HepG2 (cell line): ENCODE results near the gene CCDC57. TPM values are rescaled to one million over a fixed set of nuclear protein-coding genes. Genes with fewer than 3 reads are reported as not detected.

Experiments used
- DBP ChIP-seq: sonication (generic); formaldehyde crosslinking; IDR thresholded peaks from 2 replicates; pipeline ENCODE4 v1.4.0; 2020; ENCODE audit warnings: missing genetic modification reagents; ENCODE audit errors: not compliant biosample characterization
- ELK4 ChIP-seq: sonication (generic); formaldehyde crosslinking; IDR thresholded peaks from 2 replicates; pipeline ENCODE4 v1.9.0; 2021; ENCODE audit warnings: missing genetic modification reagents, borderline replicate concordance
- FOSL1 ChIP-seq: sonication (generic); formaldehyde crosslinking; IDR thresholded peaks from 2 replicates; pipeline ENCODE4 v1.9.0; 2021; ENCODE audit warnings: missing genetic modification reagents, borderline replicate concordance
- HOXA7 ChIP-seq: sonication (generic); formaldehyde crosslinking; IDR thresholded peaks from 2 replicates; pipeline ENCODE4 v1.8.1; 2022; ENCODE audit warnings: mild to moderate bottlenecking, missing genetic modification reagents, moderate library complexity
- KDM5A ChIP-seq: fragments of 200-600 bp; sonication (generic); IDR thresholded peaks from 2 replicates; pipeline ENCODE4 v1.7.0; 2018; ENCODE audit warnings: antibody characterized with exemption, mild to moderate bottlenecking, low read length, borderline replicate concordance
- LBX2 ChIP-seq: sonication (generic); formaldehyde crosslinking; IDR thresholded peaks from 2 replicates; pipeline ENCODE4 v1.5.0; 2020; ENCODE audit warnings: missing genetic modification reagents, mild to moderate bottlenecking, borderline replicate concordance
- MXD3 ChIP-seq: IDR thresholded peaks from 2 replicates; pipeline ENCODE4 v1.6.1; 2016; ENCODE audit warnings: mild to moderate bottlenecking, missing biosample characterization, missing genetic modification reagents
- NR2F6 ChIP-seq, 2 experiments: IDR thresholded peaks; 2 replicates each; pipeline ENCODE4 v1.6.1; 2016; ENCODE audit warnings: antibody characterized with exemption in 1 of 2, mild to moderate bottlenecking in 1 of 2
- RFXAP ChIP-seq: sonication (generic); formaldehyde crosslinking; IDR thresholded peaks from 2 replicates; pipeline ENCODE4 v1.4.0; 2020; ENCODE audit warnings: missing genetic modification reagents, borderline replicate concordance
- STAT6 ChIP-seq: sonication (generic); formaldehyde crosslinking; IDR thresholded peaks from 2 replicates; pipeline ENCODE4 v1.4.0; 2020; ENCODE audit warnings: missing genetic modification reagents, mild to moderate bottlenecking, borderline replicate concordance
- TCF12 ChIP-seq, 2 experiments: fragments of 450-650 bp in 1 of 2; sonication (generic) in 1 of 2; formaldehyde crosslinking in 1 of 2; IDR thresholded peaks; 2 replicates each; pipeline versions ENCODE4 v1.6.1 to v1.8.0; 2017 to 2022; ENCODE audit warnings: antibody characterized with exemption in 1 of 2, mild to moderate bottlenecking in 1 of 2, missing genetic modification reagents in 1 of 2, moderate library complexity in 1 of 2
- ZNF552 ChIP-seq: sonication (generic); formaldehyde crosslinking; IDR thresholded peaks from 2 replicates; pipeline ENCODE4 v1.9.0; 2022; ENCODE audit warnings: missing genetic modification reagents, mild to moderate bottlenecking, borderline replicate concordance
- ZNF556 ChIP-seq: sonication (generic); formaldehyde crosslinking; IDR thresholded peaks from 2 replicates; pipeline ENCODE4 v1.4.0; 2020; ENCODE audit warnings: mild to moderate bottlenecking, missing genetic modification reagents, borderline replicate concordance
- ZNF574 ChIP-seq: sonication (generic); formaldehyde crosslinking; IDR thresholded peaks from 2 replicates; pipeline ENCODE4 v1.4.0; 2020; ENCODE audit warnings: missing genetic modification reagents
- ZNF616 ChIP-seq: sonication (generic); formaldehyde crosslinking; IDR thresholded peaks from 2 replicates; pipeline ENCODE4 v1.5.0; 2020; ENCODE audit warnings: low read depth, mild to moderate bottlenecking, missing genetic modification reagents
- ZNF792 ChIP-seq: IDR thresholded peaks from 2 replicates; pipeline ENCODE4 v1.6.1; 2016
- ZNF83 ChIP-seq: sonication (generic); formaldehyde crosslinking; IDR thresholded peaks from 2 replicates; pipeline ENCODE4 v1.4.0; 2020; ENCODE audit warnings: missing genetic modification reagents, mild to moderate bottlenecking, borderline replicate concordance
- ZSCAN12 ChIP-seq: sonication (generic); formaldehyde crosslinking; IDR thresholded peaks from 2 replicates; pipeline ENCODE4 v1.9.0; 2021; ENCODE audit warnings: mild to moderate bottlenecking, missing genetic modification reagents
- polyA plus RNA-seq, 8 experiments: library from polyadenylated mRNA; depleted of rRNA in 3 of 8; stranded (reverse) in 7 of 8; unstranded in 1 of 8; fragments of >200 nt; fragmentation: Illumina TruSeq in 4 of 8; extraction: Trizol in 4 of 8; gene quantifications; 2 replicates each; pipeline versions ENCODE4 v1.2.1 to v1.2.3, GENCODE V29; 2011 to 2016; ENCODE audit warnings: low read depth in 4 of 8, missing spikeins in 1 of 8, mixed read lengths in 1 of 8; ENCODE audit not compliant: insufficient read depth in 1 of 8
- total RNA-seq, 5 experiments: library from RNA; depleted of rRNA; stranded (reverse); fragments of >200 nt; fragmentation: Illumina TruSeq; extraction: Trizol; gene quantifications; 2 replicates each; pipeline ENCODE4 v1.2.3, GENCODE V29; 2016; ENCODE audit warnings: low read depth in 1 of 5

The CCDC57 gene
- total and polyA plus RNA-seq, 2 of the 13 experiments (the other 11 are each of a cell fraction or from before 2014, with no cell fraction given): 59.3 to 59.9 TPM

GRCh38 chr17:82153745-82154375 lies 58.8 kb downstream of the CCDC57 start (continued):
- peak; percentile 72; the same call in 1 of the 2 replicates for TF ChIP-seq ZNF552 (CRISPR knock-in tag)
- peak; percentile 55 for TF ChIP-seq ZNF574 (CRISPR knock-in tag)
- no peak for TF ChIP-seq DBP (CRISPR knock-in tag)
- TF ChIP-seq ZSCAN12 (CRISPR knock-in tag): no peak
- no peak for TF ChIP-seq NR2F6 (IDR thresholded peaks at IDR 0.05)
- TF ChIP-seq NR2F6 (CRISPR knock-in tag; IDR thresholded peaks at IDR 0.05): peak; percentile 67
- TF ChIP-seq RFXAP (CRISPR knock-in tag): no peak
- no peak for TF ChIP-seq FOSL1 (CRISPR knock-in tag)
- no peak for TF ChIP-seq STAT6 (CRISPR knock-in tag)
- no peak for TF ChIP-seq TCF12 (IDR thresholded peaks at IDR 0.05)
- no peak for TF ChIP-seq TCF12 (CRISPR knock-in tag; IDR thresholded peaks at IDR 0.05)
- TF ChIP-seq ZNF83 (CRISPR knock-in tag): no peak
- no peak; the same call in 1 of the 2 replicates for TF ChIP-seq MXD3
- 0 out of 2 replicates have a peak, but pooled peaks have one; percentile 47 for TF ChIP-seq ZNF556 (CRISPR knock-in tag)
- TF ChIP-seq KDM5A: no peak
- TF ChIP-seq ZNF616 (CRISPR knock-in tag): no peak
- TF ChIP-seq HOXA7 (CRISPR knock-in tag): no peak
- no peak for TF ChIP-seq LBX2 (CRISPR knock-in tag)
- TF ChIP-seq ELK4 (CRISPR knock-in tag): no peak
- 0 out of 2 replicates have a peak, but pooled peaks have one; percentile 47 for TF ChIP-seq ZNF792 (CRISPR knock-in tag)
